ENCODE data around the gene SPAG6. TPM values are rescaled to one million over a fixed set of nuclear protein-coding genes. Genes with fewer than 3 reads are reported as not detected.

SPAG6 gene
- total and polyA plus RNA-seq, 12 donors: 0.01 TPM; not detected in 11

- Histone ChIP-seq H3K9me3 (no peaks in the 10 kb centered on the region), H3K36me3 (no peaks in the 10 kb centered on the region), H3K4me3 (no peak overlapping the region), H3K4me1 (no peaks in the 10 kb centered on the region), H3K27me3 (peaks cover 0 to 11% (median 7%) of the 10 kb centered on the region in 7 donors), H3K27ac (no peak overlapping the region)
- intact Hi-C loops (cut with DNase I): no loop called here
- 90 to 92% methylated on average over 5 of the region's 5 CpGs for WGBS, 2 donors
- ATAC-seq (no peak), DNase-seq (no peak)
- TF ChIP-seq CTCF (IDR thresholded peaks at IDR 0.05): no peak
These were observed 119.8 kb downstream of the SPAG6 start for GRCh38 chr10:22464966-22465629.

- ATAC-seq: no peak
- no peak overlapping the region for H3K27ac ChIP-seq
These were observed 121.6 kb downstream of the SPAG6 start for GRCh38 chr10:22466763-22467334.

More at GRCh38 chr10:22466763-22467334, 121.6 kb downstream of the SPAG6 start:
- TF ChIP-seq CTCF (IDR thresholded peaks at IDR 0.05): no peak
- Histone ChIP-seq H3K27me3 (peaks cover 0 to 27% (median 18%) of the 10 kb centered on the region in 7 donors), H3K4me1 (no peaks in the 10 kb centered on the region), H3K4me3 (no peak overlapping the region), H3K9me3 (no peaks in the 10 kb centered on the region), H3K36me3 (no peaks in the 10 kb centered on the region)
- intact Hi-C loops (cut with DNase I): no loop called here
- no peak for DNase-seq
- WGBS, 2 donors: 79 to 86% methylated on average over 3 of the region's 3 CpGs

Other genes starting within 250 kb of the SPAG6 start
- gene EBLN1, start 127.5 kb upstream of the SPAG6 start, total RNA-seq: not detected
- not detected for gene EBLN1, start 127.5 kb upstream of the SPAG6 start, polyA plus RNA-seq
- 10 to 100 TPM; 72.7 to 95.0 (median 80.6) TPM for gene COMMD3, start 29.1 kb upstream of the SPAG6 start, total RNA-seq
- 10 to 100 TPM; 62.2 to 84.9 TPM for gene COMMD3, start 29.1 kb upstream of the SPAG6 start, polyA plus RNA-seq
- gene BMI1, start 24.4 kb upstream of the SPAG6 start, total RNA-seq: 10 to 100 TPM; 26.1 to 44.1 (median 34.5) TPM
- 10 to 100 TPM; 15.0 to 19.0 TPM for gene BMI1, start 24.4 kb upstream of the SPAG6 start, polyA plus RNA-seq